Stimulated activated CD4-positive, alpha-beta T cell treated with anti-CD3 and anti-CD28 coated beads, Interleukin-12 subunit alpha, Interleukin-12 subunit beta, amount 100 ng/mL, for 24 hours (primary cell): ENCODE measurements around the gene NEK7.

Experiments
- DNase-seq, 2 experiments: peaks; one replicate each; pipeline ENCODE4 v3.0.0-alpha.2; 2020; ENCODE audit warnings: low read depth in 2 of 2

The NEK7 gene

DNA sequence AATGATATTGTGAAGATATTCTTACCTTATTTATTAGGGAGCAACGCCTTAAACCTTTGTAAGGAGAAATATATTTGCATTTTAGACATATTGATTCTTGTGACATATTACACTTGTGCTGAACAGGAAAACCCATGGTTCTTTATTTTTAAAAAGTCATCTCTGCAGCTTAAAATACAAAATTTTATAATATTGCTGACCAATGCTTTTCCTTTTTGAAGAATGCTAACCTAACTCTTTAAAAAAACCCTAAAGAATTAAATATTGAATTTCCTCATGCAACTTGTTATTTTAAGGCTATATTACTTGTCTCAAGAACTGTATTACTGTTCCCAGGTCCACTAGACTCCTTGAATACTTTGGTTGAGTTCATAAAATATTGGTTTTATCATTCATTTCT, 99.0 kb downstream of the NEK7 start:
- DNase-seq, result no peak

DNA sequence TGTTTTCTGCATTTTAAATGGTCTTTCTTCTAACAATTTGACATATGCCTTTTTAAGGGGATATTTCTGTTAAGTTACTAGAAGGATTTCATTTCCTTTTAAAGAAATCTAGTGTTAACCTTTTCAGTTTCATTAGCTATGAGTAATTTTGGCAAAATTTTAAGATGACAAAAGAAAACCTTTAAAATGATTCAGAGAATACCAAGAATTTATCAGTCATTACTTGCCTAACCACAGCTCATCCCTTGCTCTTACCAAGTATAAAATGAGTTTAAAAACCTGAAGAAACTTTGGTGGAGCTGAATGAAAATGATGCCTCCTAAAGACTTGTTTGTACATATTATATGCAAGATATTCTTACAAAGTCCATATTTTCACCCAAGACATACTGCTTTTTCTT, 101.7 kb downstream of the NEK7 start:
- no peak for DNase-seq

DNA sequence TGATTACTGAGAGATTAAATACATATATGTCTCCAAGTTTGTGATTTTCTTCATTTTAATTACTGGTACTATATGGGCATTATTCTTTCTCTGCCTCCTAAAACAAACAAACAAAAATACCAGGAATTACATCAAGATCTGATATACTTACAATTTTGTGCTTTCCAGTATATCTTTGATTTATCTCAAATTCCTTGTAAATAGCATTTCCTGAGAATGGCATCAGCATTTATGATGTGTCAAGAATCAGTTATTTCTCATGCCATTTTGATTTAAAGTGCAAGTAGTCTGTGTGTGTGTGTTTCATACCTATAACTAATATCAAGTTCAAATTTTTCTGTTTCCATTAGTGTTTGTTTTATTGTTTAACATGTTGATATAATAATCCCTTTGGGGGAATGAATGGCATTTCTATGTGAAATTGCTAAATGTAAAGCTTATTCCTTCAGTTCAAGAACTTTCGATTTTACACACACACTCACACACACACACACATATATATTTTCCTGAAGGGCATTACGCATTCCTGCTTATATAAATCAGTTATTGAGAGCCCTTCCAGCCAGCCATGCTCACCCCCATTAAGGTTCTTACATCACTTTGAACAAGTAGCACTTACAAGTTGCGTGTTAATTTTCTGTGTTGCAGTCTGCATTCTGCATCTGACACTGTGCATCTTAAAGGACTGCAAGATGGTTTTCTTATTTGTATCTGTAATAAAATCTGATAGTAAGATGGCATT, 102.7 kb downstream of the NEK7 start:
- DNase-seq, result no peak

DNA sequence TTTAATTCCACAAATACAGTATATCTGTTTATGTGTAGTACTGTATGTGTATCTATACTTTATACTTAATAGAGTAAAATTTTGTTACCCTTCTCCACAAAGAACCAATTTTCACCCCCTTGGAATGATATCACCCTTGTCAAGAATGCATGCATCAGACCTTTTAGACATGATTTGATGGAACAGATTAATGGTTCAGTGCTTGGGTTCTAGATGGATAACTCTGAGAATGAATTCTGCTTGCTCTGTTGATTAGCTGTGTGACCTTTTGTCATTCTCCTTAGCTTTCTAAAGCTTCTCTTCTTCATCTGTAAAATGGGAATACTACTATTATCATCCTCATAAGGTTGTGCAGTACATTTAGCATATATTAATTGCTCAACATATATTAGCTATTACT, 105.1 kb downstream of the NEK7 start:
- no peak for DNase-seq

DNA sequence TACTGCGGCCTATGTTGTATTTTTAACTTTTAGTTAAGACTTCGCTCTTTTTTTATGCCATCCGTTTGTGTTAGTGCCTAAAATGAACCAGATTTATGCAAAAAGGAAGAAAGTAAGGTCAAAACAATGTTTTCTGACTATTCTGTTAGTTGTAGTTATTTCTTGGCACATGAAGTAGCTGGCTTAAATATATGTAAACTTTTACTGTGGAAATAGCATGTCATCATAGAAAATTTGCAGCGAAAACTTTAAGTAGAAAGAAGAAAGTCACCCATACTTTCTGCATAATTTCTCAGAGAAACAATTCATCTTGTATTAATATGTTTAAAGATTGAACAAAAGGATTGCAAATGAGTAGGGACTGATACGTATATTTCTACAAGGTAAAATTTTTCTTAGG, 106.4 kb downstream of the NEK7 start:
- DNase-seq, result no peak

DNA sequence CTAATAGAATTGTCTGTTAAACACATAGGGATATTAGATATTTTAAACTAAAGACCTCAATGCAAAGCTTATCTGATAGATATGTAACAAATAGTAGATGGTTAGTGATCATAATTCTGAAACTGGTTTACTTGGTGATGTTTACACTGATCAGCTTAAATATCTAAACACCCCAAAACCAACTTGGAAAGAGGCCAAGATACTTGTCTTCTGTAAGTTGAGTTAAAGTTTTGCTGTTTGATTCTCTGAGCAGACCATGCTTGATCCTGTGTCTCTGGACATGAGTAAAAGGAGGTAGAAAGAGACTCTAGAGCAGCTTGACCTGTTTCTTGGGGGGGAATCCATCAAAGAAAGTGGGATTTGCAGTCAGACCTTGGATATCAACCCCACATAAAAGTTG, 107.5 kb downstream of the NEK7 start:
- no peak for DNase-seq

DNA sequence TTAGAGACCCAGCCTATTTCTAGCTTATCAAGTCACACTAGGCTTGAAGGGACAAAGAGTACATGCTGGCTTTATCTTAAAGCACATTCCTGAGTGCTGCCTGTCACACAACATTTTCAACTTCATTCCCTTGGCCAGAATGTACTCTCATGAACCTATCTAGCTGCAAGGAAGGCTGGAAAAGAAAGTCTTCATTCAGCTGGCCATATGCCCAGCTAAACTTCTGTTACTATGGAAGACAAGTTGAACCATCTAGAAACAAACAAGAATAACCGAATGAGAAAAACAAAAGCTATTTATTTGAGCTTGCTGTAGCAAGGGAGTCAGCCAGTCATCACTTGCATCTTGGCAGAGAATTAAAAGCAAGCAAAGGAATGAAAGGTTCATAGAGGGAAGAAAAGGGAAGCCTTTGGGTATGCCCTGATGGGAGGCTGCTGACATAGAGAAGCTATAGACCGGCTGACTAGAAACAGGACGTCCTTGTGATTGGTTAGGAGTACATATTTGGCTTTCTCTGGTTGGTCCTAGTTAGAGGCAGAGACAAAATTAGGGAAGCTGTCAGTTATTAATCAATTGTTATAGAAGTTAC, 108.4 kb downstream of the NEK7 start:
- DNase-seq, result no peak

DNA sequence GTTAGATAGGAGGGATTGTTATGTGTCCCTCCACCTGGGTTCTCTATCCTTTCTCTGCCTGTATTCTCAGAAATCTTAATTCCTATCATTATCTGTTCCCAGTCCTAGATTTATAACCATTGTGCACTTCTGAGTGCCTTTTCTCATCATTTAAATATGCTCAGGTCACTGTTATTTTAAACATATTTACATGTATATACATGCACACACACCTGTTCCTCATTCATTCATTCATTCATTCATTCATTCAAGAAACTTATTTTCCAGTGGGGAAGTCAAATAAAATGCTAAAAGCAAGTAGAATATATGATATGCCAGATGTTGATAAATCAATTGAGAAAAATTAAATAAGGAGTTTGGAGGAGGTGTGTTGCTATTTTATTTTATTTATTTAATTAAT, 110.3 kb downstream of the NEK7 start:
- DNase-seq, result no peak

DNA sequence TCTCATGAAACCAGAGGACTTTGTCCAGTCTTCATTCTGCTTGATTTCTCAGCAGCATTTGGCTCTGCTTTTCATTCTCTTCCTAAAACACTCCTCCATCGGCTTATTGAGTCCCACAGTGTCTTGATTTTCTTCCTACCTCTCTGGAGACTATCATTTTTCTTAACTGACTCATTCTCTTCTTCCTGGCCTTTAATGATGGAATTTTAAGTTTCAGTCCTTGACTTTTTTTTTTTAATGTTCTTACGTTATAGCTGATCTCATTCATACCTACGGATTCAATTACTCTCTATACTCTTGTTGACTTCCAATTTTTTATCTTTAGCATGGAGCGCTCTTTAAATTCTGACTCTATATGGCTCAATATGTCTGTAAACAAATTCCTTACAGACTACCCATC, 111.1 kb downstream of the NEK7 start:
- DNase-seq, result no peak

DNA sequence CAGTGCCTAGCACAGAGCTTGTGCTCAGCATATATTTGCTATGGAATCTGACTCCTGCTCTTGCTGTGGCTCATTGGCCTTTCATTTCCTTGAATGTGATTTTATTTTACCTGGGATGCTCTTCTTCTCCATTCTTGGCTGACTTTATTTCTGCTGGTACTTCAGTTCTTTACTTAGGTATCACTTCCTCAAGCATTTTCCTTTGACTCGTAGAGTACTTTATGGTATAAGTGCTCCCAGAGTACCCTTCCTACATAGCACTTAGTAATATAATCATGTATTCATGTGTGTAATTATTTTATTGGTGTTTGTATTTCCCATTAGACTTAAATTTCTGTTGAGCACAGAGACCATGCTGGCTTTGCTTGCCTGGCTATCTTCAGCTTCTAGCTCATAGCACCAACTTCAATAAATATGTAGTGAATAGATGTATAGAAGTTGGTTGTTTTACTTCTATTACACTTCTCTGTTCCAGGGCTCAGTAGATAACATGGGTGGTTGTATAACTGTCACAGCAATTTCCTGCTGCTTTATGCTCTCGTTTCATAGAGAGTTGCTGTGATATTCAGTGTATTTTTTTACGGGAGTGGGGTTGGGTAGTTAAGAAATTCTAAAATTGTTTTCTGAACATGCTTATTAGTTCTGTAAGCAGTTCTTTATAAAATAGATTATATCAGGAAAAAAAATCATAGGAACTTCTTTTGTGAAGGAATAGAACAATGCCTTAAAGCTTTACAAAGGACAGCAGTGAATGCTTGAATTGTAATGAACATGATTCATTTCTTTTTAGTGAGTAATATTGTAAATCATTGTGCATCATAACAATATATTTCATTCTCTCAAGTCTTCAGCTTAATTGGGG, 112.2 kb downstream of the NEK7 start:
- DNase-seq, result no peak

DNA sequence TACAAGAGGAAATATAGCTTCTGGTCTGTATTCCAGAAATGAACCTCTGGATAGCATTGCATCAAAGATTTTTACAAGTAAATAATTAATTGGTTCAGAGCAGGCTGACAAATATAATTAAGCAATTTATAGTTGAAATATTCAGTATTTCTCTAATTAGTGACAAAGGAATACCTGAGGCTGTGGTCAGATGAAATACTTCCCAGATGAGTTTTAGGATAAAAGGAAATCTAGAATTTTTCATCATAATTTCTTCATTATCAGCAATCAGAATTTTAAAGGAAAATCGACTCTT, 112.8 kb downstream of the NEK7 start:
- no peak for DNase-seq

DNA sequence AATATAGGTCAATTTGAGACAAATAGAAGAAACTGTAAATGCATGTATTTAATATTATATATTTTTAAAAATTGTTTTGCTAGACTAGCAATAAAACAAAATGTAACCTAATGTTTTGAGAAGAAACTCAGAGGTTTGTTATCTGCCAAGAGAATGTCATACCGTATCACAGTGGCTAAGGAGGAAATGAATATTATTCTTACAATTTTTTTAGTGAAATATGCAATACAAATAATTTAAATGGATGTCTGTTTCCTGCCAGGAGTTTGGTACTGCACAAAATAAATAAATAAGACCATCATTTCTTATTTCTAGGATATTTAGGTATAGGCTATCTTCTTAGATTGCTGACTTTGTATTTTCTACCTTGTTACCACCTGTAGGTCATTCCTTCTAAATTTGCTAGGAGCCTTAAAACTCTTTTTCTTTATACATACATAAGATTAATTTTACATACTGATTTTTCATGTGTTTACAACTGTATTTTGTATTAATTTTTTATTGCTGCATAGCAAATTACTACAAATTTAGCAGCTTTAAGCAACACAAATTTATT, 113.6 kb downstream of the NEK7 start:
- no peak for DNase-seq

DNA sequence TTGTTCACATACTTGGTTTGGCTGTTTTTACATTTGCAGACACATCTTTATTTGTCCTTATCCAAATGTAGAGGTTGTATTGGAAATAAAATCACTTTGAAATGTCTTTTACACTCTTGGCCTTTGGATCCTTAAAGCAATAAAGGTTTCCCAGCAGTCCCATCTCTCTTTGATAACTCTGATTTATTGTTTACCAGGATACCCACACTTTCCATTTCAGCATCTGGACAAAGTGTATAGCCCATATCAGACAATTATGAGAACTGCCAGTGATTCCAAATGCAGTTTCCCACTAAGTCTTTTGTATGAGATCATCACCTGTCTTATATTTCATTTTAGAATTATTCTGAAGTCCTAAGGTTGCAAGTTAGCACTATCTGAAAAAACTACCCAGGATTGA, 114.7 kb downstream of the NEK7 start:
- DNase-seq, result no peak

DNA sequence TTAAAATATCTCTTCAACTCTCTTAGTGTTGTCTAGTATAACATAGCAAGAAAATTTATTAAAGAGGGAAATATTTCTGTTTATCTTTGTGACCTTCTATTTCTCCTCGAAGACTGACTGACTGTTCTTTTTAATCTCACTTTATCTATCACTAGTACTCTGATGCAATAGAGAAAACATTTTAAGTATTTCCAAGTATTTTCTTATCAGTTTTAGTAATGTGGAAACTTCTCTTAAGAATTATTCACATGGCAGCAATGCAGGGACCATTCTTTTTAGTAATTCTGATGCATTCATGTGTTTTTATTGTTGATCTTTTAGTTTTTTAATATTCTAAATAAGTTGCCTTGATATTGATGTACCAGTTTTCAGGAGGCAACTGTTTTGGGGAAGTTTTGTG, 115.7 kb downstream of the NEK7 start:
- DNase-seq, result no peak

DNA sequence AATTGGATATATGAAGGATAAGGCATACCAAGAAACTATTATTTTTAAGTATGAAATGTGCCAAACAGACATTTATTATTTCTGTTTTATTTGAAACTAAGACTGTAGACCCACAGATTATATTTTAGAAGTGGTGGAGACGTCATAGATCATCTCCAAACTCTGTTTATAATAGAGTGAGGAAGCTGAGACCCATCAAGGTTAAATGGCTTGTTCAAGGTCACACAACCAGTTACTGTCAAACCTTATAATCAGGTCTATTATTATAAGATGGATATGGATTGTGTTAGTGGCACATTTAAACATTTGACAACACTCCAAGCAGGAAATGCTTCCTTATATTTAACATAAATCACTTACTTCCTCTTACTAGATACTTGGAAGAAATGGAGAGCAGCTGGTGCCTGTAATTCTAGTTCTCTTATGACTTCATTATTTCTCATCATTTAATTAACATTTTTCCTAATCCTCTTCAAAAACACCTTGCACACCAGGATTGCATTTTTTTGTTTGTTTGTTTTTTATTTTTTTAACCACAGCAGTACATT, 117.0 kb downstream of the NEK7 start:
- DNase-seq, result no peak

DNA sequence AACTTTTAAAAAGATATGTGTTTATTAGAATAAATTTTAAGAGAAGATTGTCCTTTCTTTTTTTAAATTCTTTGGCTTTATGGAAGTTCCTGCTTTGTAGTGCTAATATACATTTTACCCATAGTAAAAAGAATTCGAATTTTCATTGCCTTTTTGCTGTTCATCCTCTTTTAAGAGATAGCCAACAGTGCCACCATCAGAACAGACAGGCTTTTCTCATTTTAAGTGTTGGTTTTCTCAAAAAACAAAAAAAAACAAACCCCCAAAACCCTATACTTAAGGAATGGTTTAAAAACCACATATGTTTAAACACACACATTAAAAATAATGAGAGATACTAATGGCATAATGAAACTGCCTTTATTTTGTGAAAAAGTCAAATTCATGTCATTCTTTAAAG, 118.8 kb downstream of the NEK7 start:
- DNase-seq, result no peak

DNA sequence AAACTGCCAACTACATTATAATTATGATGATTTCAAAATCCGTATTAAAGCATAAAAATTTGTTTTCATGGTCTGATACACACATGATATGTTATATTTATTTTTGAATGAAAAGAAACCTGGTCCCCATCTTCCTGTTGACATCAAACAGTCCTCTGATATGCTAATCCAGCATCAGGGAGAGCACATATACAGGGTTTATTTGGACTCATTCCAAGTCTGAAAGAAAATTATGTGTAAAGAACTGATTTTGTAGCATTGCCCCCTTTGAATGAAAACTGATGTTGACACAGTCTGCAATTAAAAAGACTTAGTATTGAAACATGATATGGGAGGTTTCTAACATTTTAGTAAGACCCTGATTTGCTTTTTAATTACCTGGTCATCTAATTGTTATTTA, 119.4 kb downstream of the NEK7 start:
- DNase-seq, result no peak

DNA sequence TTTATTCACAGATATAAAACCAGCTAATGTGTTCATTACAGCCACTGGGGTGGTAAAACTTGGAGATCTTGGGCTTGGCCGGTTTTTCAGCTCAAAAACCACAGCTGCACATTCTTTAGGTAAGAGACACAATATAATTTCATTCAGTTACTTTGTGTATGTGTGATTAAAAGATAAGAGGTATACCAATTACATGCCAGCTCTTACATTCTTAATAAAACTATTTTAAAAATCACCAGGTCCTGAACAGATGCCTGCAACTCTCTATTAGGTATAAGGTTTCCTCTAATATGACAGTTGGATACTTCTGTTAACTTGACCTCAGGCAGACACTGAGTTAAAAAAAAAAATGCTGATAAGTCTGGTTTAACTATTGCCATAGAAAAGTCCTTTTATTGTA, 122.1 kb downstream of the NEK7 start:
- DNase-seq, result no peak

DNA sequence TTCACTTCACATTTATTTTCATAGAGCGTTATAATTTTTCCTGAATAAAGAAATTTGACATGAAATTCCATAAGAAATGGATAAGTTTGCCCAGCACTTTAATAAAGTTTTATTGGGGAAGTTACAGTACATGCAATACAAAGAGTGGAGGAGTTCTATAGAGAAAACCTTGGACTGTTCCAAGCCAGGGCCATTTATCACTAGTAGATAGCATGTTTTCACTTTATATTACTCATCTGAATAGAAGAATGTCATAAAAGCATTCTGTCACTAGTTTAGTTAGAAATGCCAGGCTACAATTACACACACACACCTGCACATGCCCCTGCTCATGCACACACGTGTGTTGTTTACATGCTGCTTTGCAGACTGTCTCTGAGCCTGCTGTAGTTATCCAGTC, 123.3 kb downstream of the NEK7 start:
- no peak for DNase-seq

DNA sequence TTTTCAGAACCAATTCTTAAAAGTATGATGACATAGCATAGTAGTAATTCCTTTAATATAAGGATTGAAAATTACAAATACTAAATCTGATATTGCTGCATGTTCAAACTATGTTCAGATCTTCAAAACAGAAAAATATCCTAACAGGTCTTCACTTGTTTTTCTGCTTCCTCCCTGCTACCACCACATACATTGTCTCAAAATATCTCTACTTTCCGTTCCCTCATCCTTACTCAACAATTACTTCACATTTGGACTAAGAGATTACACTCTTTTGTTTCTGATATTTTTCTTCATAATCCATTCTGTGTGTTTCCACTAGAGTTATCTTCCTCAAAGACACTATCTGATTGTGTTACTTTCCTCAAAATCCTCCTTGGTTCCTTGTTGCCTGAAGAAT, 125.1 kb downstream of the NEK7 start:
- DNase-seq, result no peak

DNA sequence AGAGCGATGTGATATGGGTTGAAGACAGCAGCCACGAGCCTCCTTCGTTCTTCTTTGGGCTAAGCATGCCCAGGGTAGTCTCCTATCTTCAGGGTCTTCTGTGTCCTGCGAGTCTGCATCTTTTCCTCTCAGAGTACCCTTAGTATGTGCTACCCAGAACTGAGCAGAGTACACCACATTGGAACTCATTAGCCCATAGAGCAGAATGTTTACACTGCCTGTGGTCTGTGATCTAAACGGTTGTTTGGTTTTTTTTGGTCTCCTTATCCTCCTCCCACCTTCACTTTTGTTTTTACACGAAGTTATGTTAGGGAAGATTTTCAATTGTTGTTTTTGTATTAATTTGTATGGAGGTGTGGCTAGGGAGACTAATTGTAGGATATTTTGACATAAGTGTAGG, 126.4 kb downstream of the NEK7 start:
- no peak for DNase-seq

DNA sequence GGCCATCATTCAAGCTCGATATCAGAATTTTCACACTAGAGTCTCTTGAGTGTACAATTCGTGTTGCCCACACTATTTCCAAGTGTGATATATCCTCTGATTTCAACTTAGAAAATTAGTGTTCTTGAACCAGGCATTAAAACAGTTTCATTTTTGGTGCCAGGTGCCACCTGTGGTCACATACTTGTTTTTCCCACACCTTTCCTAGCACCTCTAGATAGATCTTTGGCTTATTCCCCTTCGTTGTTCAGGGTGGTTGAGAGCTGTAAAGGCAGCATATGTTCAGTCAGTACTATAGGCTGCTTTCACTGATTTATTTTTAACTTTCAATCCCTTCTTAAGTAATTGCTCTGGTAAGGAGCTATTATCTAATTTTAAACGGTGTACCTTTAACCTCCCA, 131.1 kb downstream of the NEK7 start:
- no peak for DNase-seq
